Stimulated activated CD4-positive, alpha-beta T cell treated with anti-CD3 and anti-CD28 coated beads, Interleukin-12 subunit alpha, Interleukin-12 subunit beta, amount 100 ng/mL, for 48 hours (primary cell): ENCODE data around the gene FADD.

Experiments
- DNase-seq, 3 donors: peaks; one replicate each; pipeline ENCODE4 v3.0.0-alpha.2; 2020; ENCODE audit warnings: low read depth in 2 of 3, low spot score in 1 of 3

The FADD gene

GRCh38 chr11:70230840-70231710 is 28.0 kb downstream of the FADD start:
- no peak for DNase-seq

GRCh38 chr11:70233034-70233433 is 29.9 kb downstream of the FADD start:
- no peak for DNase-seq

DNA sequence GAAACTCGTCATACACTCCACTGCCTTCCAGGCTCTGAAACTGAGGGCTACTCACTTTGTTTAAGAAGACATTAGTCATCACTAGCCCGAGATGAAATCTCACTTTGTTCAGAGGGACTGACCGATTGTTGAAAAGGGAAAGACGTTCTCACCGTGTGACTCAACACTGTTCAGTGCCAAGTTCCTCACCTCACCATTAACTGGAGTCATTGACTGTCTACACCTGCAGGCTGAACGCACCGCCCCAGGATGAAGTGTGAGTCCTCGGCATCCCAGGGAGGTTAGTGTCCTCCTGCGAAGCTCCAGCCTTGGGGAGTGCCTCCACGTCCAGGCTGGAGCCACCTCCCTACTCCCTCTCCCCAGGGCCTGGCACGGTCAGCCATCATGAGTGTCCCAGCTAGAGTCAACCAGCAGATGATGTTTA is 30.4 kb downstream of the FADD start:
- no peak for DNase-seq

DNA sequence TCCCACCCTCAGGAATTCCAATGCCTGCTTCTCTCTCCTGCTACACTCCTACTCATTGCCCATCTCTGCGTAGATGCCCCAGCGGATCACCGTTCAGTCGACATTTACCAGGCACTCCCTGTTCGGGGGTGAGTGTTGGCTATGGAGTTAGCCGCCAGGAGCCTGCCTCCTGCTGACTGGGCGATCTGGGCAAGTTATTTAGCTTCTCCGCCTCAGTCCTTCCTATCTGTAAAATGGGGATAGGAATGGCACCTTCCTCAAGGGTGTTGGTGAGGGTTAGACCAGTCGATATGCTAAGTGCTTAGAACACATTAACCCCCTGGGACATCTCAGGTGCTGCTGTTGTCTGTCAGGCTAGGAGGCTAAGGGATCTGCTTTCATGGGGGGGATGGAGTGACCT is 30.9 kb downstream of the FADD start:
- no peak for DNase-seq

DNA sequence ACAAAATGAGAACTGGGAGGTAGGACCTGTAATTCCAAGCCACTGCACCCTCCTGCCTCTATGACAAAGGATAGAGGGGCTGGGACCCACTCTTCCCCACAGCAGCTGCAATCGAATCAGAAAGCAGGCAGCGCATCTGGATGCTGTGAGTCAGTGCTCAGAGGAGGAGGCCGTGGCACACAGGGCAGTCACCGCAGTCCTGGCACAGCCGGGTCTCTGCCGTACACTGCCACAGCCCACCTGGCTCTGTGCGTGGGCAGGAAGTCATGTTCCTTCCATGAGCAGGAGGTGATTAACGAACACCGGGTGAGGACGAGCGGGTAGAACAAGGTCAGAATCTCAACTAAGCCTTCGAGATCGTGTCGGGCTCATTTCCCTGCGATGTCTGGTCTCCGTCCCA is 37.2 kb downstream of the FADD start:
- DNase-seq = no peak

- DNase-seq = no peak
Observed at GRCh38 chr11:70241709-70242108, 38.6 kb downstream of the FADD start.

GRCh38 chr11:70242885-70243284 is 39.8 kb downstream of the FADD start:
- no peak for DNase-seq

- no peak for DNase-seq
Observed at GRCh38 chr11:70243912-70244652, 41.0 kb downstream of the FADD start.

DNA sequence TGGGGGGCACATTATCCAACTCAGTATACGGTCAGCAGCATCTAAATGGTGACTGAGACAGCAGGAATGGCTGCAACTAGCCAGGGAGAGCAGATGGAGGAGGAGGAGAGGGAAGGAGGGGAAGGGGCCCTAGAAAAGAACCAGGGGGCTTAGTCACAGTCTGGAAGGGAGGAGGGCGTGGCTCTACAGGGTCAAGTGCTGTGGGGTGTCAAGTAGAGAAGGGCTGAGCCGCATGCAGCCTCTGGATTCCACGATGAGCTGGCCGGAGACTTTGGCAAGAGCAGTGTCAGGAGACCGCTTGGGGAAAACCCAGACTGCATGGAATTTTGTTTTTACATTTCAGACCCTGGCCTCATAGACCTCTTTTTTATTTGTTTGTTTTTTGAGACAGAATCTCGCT is 41.6 kb downstream of the FADD start:
- DNase-seq = no peak

GRCh38 chr11:70246196-70246595 is 43.1 kb downstream of the FADD start:
- no peak for DNase-seq

DNA sequence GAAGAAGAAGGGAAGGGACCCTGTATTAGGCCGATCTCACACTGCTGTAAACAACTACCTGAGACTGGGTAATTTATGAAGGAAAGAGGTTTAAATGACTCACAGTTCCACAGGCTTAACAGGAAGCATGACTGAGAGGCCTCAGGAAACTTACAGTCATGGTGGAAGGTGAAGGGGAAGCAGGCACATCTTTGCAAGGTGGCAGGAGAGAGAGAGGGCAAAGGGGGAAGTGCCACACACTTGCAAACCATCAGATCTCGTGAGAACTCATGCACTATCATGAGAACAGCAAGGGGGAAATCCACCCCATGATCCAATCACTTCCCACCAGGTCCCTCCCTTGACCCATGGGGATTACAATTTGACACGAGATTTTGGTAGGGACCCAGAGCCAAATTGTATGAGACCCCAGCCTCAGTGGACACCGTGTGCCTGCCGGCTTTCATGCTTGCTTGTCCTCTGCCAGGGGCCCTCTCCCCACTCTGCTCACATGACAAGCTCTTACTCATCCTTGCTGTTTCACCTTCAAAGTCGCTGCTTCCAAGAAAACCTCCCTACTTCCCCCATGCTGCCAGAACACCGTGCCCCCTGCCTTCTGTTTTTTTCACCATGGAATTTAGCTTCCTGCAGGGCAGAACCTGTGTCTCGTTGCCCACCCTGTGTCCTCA is 44.1 kb downstream of the FADD start:
- DNase-seq = no peak

- DNase-seq = no peak
Observed at GRCh38 chr11:70247710-70248072, 44.6 kb downstream of the FADD start.

DNA sequence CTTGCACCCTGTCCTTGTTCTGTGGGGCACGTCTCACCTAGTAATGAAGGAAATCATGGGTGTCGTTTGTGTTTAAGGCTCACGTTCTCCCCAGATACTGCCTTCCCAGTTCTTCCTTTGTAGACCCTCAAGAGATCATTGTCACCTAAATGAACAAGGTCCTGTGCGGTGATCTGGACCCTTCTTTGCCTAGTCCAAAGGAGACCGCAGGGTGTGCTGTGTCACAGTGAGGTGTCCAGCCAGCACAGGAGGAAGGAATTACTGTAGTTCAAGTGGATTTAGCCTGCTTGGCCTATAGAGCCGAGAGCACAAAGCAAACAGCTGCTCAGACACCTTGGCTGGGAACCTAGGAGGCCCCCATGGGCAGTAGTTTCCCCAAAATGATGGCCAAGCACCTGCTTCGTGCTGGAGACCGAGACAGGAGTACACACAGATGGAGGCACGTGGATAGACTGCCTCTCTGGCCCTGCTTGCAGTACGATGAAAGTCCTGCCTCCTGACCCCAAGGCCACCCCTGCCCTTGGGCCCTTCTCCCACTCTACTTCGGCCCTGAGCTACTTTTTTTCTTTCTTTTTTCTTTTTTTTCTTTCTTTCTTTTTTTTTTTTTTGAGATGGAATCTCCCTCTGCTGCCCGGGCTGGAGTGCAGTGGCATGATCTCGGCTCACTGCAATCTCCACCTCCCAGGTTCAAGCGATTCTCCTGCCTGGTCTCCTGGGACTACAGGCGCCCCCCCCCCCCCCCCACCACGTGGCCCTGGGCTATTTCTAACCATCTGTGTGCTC is 48.0 kb downstream of the FADD start:
- DNase-seq = no peak

GRCh38 chr11:70251659-70252321 is 48.7 kb downstream of the FADD start:
- no peak for DNase-seq

- no peak for DNase-seq
Observed at GRCh38 chr11:70252844-70253243, 49.7 kb downstream of the FADD start.

GRCh38 chr11:70255477-70256116 is 52.5 kb downstream of the FADD start:
- DNase-seq = no peak
